Fibroblast of skin of scalp (primary cell): ENCODE results near the gene BACE1. TPM values are rescaled to one million over a fixed set of nuclear protein-coding genes. Genes with fewer than 3 reads are reported as not detected.
A peak's percentile ranks its signal among the peaks of the same experiment; 100 is the strongest.
"Not testable (repeated sequence)": the region's sequence is repeated elsewhere in the genome, so short reads cannot be mapped to it uniquely, and the experiment has no call there.

ENCODE experiments used
- DNase-seq: peaks from one replicate; pipeline ENCODE4 v3.0.0-alpha.2; 2013
- polyA plus RNA-seq, 2 experiments: library from polyadenylated mRNA; unstranded; fragments of 120-200 nt; gene quantifications; one replicate each; pipeline ENCODE4 v1.2.1, GENCODE V29; 2013; ENCODE audit not compliant: insufficient read length in 2 of 2

BACE1 gene
- 75.0 TPM for polyA plus RNA-seq (2013, experiment 1 of 2; ENCODE audit: insufficient read length)
- polyA plus RNA-seq (2013, experiment 2 of 2; ENCODE audit: insufficient read length), result 73.8 TPM

- peak; percentile 91 for DNase-seq
Measured at GRCh38 chr11:117316197-117316961, at the start of gene BACE1. BACE1 (minus strand) TSS chr11:117316256; CDS start chr11:117315795, 461 bp downstream.

- DNase-seq, result no peak
Measured at GRCh38 chr11:117361432-117361831, 45.4 kb upstream of the BACE1 start.

GRCh38 chr11:117356126-117356890, 40.3 kb upstream of the BACE1 start:
- DNase-seq, result no peak

- DNase-seq, result no peak
Measured at GRCh38 chr11:117354550-117354949, 38.5 kb upstream of the BACE1 start.

GRCh38 chr11:117345039-117345438, 29.0 kb upstream of the BACE1 start:
- DNase-seq, result no peak

- no peak for DNase-seq
Measured at GRCh38 chr11:117337076-117337475, 21.0 kb upstream of the BACE1 start.

- DNase-seq, result no peak
Measured at GRCh38 chr11:117335399-117335798, 19.3 kb upstream of the BACE1 start.

GRCh38 chr11:117334896-117335295, 18.8 kb upstream of the BACE1 start:
- DNase-seq, result no peak

- no peak for DNase-seq
Measured at GRCh38 chr11:117333917-117334316, 17.9 kb upstream of the BACE1 start.

- DNase-seq, result no peak
Measured at GRCh38 chr11:117332843-117333242, 16.8 kb upstream of the BACE1 start.

GRCh38 chr11:117328375-117329010, 12.4 kb upstream of the BACE1 start:
- DNase-seq, result peak; percentile 28

- DNase-seq, result peak; percentile 98
Measured at GRCh38 chr11:117327567-117328374, 11.7 kb upstream of the BACE1 start, which contains the start of gene CEP164. CEP164 (plus strand) TSS chr11:117327854; CDS start chr11:117338587, 10,733 bp downstream.

- not testable (repeated sequence) for DNase-seq
Measured at GRCh38 chr11:117327255-117327566, 11.2 kb upstream of the BACE1 start.

- DNase-seq, result peak; percentile 94
Measured at GRCh38 chr11:117319214-117319840, 3.3 kb upstream of the BACE1 start.

- DNase-seq, result no peak
Measured at GRCh38 chr11:117318738-117319137, 2.7 kb upstream of the BACE1 start.

- DNase-seq, result no peak
Measured at GRCh38 chr11:117315285-117316196, 515 bp downstream of the BACE1 start.

- DNase-seq, result no peak
Measured at GRCh38 chr11:117314840-117315239, 1.2 kb downstream of the BACE1 start.

GRCh38 chr11:117313828-117314768, 2.0 kb downstream of the BACE1 start:
- DNase-seq, result no peak

- no peak for DNase-seq
Measured at GRCh38 chr11:117313091-117313490, 3.0 kb downstream of the BACE1 start.

GRCh38 chr11:117309310-117309709, 6.7 kb downstream of the BACE1 start:
- no peak for DNase-seq
